Karpas-422 (cell line): ENCODE measurements around the gene ZNF785. TPM values are rescaled to one million over a fixed set of nuclear protein-coding genes. Genes with fewer than 3 reads are reported as not detected.

Experiments
- small RNA-seq: library from RNA; depleted of rRNA; stranded (forward); fragments of <200 nt; gene quantifications from one replicate; pipeline ENCODE3, GENCODE V24; 2014
- total RNA-seq: library from RNA; depleted of rRNA; stranded (reverse); fragments of >200 nt; shearing (Covaris generic); gene quantifications from 2 replicates; pipeline ENCODE4 v1.2.3, GENCODE V29; 2014; ENCODE audit warnings: low replicate concordance; rRNA removed

ZNF785 gene
- total RNA-seq, 1 experiment from 2014 or later: 20.8 TPM

Small RNAs within 50 kb of the gene (small RNA-seq; reads per million reads assigned to genes)
- not detected for gene AC093249.1
- gene AC093249.4: not detected

Other genes with a start within 250 kb of the ZNF785 start
- gene CD2BP2, start 230.4 kb downstream of the ZNF785 start, total RNA-seq: 45.4 and 65.1 TPM in 2 replicates
- 31.2 and 45.5 TPM in 2 replicates for gene TBC1D10B, start 215.2 kb downstream of the ZNF785 start, total RNA-seq
- gene MYL11, start 210.9 kb downstream of the ZNF785 start, total RNA-seq: not detected in 2 replicates
- 64.1 and 117 TPM in 2 replicates for gene SEPTIN1, start 203.1 kb downstream of the ZNF785 start, total RNA-seq
- gene ZNF48, start 190.3 kb downstream of the ZNF785 start, total RNA-seq: 18.2 and 20.5 TPM in 2 replicates
- gene ZNF771, start 178.1 kb downstream of the ZNF785 start, total RNA-seq: 13.1 and 20.0 TPM in 2 replicates
- gene DCTPP1, start 155.7 kb downstream of the ZNF785 start, total RNA-seq: 31.3 and 48.5 TPM in 2 replicates
- gene SEPHS2, start 139.8 kb downstream of the ZNF785 start, total RNA-seq: 16.3 and 21.8 TPM in 2 replicates
- 0.07 and 0.51 TPM in 2 replicates for gene ITGAL, start 113.0 kb downstream of the ZNF785 start, total RNA-seq
- 59.4 and 107 TPM in 2 replicates for gene ZNF768, start 59.1 kb downstream of the ZNF785 start, total RNA-seq
- 9.8 and 16.9 TPM in 2 replicates for gene ZNF747, start 50.8 kb downstream of the ZNF785 start, total RNA-seq
- 7.0 and 15.8 TPM in 2 replicates for gene ZNF764, start 27.3 kb downstream of the ZNF785 start, total RNA-seq
- gene ZNF688, start 14.0 kb downstream of the ZNF785 start, total RNA-seq: 18.0 and 24.9 TPM in 2 replicates
- gene ZNF689, start 24.7 kb upstream of the ZNF785 start, total RNA-seq: 6.9 and 7.5 TPM in 2 replicates
- 17.4 and 42.0 TPM in 2 replicates for gene PRR14, start 65.3 kb upstream of the ZNF785 start, total RNA-seq
- 32.9 and 36.1 TPM in 2 replicates for gene FBRS, start 72.7 kb upstream of the ZNF785 start, total RNA-seq
- gene SRCAP, start 113.5 kb upstream of the ZNF785 start, total RNA-seq: 13.2 and 21.2 TPM in 2 replicates
- gene PHKG2, start 162.7 kb upstream of the ZNF785 start, total RNA-seq: 32.3 and 35.5 TPM in 2 replicates
- 8.9 and 15.0 TPM in 2 replicates for gene CFAP119, start 176.4 kb upstream of the ZNF785 start, total RNA-seq
- gene RNF40, start 176.6 kb upstream of the ZNF785 start, total RNA-seq: 57.9 and 66.4 TPM in 2 replicates
- gene ZNF629, start 201.5 kb upstream of the ZNF785 start, total RNA-seq: 4.8 and 6.3 TPM in 2 replicates